HG03066 (cell line): Measurements from ENCODE around the gene ACTN2.

Experiments used
- ATAC-seq: cut with Tn5 transposase; IDR thresholded peaks from one replicate; pipeline ENCODE4 v1.9.1; 2021; ENCODE audit warnings: low read depth; ENCODE audit not compliant: unreplicated experiment

The ACTN2 gene

DNA sequence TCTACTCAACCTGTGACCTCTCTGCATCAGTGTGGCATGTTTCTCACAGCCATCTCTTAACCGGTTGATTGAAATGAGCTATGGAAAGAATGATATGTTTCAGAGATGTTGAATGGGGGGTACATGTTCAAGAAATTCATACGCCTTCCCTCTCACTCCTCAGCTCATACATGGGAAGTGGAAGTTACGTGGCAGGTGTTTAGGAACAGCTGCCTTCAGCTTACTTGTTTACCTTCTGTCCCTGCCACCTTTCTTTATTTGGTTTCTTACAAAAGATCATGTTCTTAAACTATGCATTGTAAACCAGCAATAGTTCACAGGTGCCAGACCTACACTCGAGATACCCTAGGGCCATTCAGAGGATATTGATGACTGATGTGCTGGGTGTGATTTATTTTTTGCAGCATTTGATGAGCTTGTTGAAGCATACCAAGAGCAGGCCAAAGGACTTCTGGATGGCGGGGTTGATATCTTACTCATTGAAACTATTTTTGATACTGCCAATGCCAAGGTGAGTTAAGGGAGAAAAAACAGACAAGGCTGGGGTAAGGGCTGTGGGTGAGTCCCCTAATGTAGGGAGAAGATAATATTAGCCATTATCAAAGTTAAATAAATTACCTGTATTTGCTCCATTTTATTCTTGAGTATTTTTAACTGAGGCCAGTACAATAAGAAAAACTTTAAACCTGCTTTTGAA lies 126.2 kb downstream of the ACTN2 start:
- no peak for ATAC-seq
